Measurements from ENCODE around the gene ZDHHC16.
"Not testable (repeated sequence)": the region's sequence is repeated elsewhere in the genome, so short reads cannot be mapped to it uniquely, and the experiment has no call there.

ZDHHC16 gene

DNA sequence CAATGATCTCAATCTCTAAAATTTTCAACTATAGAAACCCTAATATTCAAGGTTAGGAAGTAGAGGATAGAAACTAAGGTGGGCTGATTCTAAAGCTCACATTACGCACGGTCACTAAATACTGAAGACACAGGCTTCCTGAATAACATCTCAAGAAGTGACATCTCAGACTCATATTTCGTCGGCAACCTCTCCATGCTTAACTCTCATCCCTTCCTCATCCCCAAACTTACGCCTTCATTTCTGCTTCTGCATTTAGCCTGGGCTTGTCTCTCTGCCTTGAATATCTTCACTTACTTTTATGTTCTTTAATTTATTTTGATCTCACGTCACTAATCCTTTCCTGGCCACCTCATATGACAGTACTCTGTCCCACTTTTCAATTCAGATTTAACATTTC lies 10.8 kb upstream of the ZDHHC16 start:
- no peak for DNase-seq

DNA sequence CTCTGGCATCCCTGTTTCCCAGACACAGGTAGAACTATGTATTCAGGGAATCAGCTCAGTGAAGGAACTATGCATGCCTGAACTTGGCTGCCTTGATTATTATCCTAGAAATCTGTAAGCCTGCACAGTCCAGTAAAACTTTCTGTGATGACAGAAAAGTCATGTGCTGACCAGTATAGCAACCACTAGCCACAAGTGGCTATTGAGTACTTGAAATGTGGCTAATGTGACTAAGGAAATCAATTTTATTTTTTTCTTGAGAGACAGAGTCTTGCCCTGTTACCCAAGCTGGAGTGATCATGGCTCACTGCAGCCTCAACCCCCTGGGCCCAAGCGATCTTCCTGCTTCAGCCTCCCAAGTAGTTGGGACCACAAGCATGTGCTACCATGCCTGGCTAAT lies 3.7 kb upstream of the ZDHHC16 start:
- DNase-seq = no peak

DNA sequence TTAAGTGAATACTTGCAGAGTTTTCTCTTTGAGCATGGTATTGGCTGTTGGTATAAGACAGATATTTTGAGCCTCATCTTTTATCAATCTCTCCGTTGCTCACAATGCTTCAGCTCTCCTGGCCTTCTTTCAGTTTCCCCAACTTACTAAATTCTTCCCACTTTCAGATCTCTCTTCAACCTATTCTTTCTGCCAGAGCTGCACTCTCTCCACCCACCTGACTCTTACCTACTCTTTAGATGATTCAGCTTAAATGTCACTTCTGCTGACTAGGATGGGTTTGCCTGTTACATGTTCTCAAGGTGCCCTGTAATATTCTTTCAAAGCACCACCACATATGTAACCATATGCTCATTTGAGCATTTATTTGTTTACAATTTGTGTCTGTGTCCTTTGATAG lies 1.8 kb upstream of the ZDHHC16 start:
- no peak for DNase-seq

DNA sequence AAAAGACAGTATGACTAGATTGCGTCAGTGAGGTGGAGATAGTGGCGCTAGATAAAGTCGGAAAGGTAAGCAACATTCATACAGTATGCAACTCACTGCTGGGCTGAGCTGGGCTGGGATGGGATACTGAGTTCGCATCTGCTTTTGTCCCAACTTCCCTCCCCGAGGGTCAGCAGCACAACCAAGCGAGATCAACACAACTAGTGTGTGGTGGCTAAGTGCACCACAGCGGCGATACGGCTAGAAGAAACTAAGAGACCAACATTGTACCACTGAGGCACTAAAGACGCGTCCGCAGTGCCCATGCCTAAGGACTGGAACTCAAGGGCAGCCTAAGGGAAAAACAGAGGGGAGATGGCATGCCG lies 636 bp upstream of the ZDHHC16 start:
- DNase-seq = no peak

DNA sequence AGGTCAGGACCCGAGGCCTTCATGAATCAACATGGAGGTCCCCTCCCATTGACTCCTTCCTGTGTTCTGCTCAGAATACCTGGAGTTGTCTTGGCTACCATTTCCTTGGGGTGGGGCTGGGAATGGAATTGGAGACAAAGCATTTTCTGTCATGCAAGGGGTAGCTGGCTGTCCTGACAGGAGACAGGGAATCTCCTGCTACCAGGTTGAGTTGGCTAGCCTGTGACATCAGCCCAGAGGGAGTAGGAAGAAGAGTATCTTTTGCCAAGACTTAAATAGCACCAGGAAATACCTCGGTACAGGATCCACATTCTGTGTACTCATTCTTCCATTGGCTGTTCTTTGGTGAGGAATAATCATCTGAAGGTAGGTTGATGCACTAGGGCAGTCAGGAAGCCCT lies 4.9 kb downstream of the ZDHHC16 start:
- DNase-seq = no peak

DNA sequence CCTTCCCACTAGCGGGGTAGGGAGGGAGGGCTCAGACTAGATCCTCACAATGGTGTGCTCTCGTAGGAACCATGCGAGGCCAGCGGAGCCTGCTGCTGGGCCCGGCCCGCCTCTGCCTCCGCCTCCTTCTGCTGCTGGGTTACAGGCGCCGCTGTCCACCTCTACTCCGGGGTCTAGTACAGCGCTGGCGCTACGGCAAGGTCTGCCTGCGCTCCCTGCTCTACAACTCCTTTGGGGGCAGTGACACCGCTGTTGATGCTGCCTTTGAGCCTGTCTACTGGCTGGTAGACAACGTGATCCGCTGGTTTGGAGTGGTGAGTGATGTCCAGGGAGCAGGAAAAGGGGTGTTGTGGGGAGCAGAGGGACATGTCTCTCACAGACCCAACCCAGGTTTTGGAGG lies 5.6 kb downstream of the ZDHHC16 start:
- DNase-seq = no peak

DNA sequence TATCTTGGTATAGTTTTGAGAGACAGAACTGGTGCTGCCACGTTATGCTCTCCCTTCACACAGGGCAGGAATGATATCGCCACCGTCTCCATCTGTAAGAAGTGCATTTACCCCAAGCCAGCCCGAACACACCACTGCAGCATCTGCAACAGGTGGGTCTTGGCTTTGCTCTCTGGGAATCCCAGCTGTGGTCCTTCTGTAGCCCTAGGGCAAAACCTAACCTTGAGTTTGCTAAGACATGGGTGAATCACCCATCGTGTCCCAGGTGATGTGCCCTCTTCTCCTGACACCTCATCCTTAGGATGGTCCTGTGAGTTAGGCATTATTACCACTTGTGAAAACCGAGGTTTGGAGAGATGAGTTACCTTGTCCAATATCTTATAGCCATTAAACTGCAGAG lies 6.4 kb downstream of the ZDHHC16 start:
- no peak for DNase-seq

DNA sequence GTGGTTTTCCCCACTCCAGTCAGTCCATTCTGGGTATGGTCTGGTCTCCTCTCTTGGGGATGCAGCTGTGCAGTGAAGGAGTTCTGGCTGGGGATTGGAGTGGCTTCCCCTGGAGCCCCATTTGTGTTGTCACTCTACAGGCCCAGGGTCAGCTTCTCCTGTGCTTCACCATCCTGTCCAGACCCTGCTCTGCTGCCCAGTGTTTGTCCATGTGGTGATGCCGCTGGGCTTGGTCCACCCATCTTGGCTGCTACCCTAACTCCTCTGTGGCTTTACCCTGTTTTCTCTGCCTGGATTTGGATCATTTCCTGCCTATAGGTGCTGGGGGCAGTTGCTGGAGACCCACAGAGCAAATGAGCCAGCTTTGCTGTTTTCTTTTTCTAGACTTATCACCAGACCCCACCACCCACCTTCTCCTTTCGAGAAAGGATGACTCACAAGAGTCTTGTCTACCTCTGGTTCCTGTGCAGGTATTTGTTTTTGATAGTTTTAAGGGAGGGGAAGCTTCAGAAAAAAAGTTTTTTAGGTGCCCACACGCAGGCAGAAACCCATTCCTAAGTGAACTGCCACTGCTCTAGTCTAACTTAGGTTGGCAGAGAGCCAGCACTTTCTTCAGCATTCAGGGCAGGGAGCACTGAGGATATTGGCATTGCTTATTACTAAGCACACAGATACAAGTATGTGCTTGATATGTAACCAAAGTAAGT lies 8.5 kb downstream of the ZDHHC16 start:
- DNase-seq = no peak

DNA sequence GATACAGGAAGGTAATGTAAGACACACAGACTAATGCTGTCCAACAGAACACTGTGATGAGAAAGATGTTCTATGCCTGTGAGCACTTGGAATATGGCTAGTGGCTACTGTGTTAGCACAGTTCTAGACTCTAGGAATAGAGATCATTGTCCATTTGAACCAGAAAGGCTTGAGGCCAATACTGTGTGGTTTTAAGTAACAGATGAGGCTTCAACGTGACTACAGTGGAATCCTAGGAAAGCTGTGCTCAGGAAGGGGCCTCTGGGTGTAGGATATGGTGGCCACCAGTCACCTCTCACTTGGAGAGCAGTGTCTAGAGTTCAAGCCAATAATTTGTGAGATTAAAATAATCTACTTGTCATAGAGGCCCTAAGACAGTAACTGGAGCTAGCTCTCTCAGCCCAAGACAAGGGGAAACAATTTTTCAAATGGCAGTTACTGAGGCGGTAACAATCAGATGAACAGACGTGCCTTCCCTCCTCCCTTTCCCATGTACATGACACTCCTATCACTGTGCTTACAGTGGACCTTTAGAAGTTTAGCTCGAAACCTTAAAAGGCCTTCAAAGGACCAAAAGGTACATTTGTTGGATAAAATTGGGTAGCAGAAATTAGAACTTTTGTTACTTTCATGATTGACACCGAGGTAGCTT lies 10.2 kb downstream of the ZDHHC16 start:
- DNase-seq = no peak

DNA sequence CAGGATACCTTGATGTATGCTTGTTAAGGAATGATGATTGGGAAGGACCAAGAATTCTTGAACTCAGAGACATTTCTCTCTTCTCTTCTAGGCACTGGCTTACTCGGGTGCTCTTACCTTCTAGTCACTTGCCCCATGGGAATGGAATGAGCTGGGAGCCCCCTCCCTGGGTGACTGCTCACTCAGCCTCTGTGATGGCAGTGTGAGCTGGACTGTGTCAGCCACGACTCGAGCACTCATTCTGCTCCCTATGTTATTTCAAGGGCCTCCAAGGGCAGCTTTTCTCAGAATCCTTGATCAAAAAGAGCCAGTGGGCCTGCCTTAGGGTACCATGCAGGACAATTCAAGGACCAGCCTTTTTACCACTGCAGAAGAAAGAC lies 10.7 kb downstream of the ZDHHC16 start:
- DNase-seq = no peak

DNA sequence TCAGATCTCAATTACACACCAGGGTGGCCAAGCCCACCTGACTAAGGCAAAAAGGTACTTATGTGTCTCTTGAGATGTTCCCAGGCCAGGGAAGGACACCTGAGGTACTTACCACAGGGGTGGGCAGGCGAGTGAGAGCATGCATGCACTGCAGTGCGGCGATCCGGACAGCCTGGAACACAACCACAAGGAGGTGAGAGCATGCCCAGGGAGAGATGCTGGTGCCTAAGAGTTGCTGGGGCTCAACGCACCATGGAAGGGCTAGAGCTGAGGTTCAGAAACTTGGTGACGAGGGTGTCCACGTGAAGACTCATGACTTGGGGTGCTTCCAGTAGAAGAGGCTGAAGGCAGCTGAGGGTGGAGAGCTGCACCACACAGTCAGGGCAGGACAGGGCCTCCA lies 13.1 kb downstream of the ZDHHC16 start:
- no peak for DNase-seq

DNA sequence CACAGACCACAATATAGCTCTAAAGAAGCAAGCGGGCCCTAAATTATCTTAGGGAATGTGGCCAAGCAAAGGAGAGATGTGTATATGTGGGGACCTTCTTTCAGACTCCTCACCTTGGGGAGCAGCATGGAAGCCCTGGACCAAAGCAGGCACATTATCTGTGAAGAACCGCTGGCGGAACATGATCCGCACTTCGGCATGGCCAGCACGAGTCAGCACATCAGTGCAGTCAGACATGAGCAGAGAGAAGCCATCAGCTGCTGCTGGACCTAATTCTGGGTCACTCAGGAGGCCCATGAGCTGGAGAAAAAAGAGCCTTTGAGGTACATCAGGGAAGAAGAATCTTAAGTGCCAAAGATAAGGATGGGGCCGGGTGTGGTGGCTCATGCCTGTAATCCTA lies 14.0 kb downstream of the ZDHHC16 start:
- DNase-seq = no peak

DNA sequence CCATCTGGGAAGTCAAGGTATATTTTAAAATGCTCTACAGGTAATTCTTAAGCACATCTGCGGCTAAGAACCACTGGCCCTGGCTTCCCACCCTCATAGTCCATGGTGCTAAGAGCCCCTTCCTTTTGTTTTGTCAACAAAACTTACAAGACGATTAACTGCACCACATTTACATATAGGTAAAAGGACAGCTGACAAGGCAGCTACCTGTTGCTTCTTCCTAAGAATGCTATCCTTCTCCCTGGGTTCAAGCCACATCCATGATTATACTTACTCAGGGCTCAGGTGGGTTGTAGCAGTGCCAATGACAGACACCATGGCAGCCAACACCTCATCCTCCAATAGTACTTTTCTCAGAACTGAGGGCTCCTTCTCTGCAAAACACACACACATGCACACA lies 16.3 kb downstream of the ZDHHC16 start:
- no peak for DNase-seq

DNA sequence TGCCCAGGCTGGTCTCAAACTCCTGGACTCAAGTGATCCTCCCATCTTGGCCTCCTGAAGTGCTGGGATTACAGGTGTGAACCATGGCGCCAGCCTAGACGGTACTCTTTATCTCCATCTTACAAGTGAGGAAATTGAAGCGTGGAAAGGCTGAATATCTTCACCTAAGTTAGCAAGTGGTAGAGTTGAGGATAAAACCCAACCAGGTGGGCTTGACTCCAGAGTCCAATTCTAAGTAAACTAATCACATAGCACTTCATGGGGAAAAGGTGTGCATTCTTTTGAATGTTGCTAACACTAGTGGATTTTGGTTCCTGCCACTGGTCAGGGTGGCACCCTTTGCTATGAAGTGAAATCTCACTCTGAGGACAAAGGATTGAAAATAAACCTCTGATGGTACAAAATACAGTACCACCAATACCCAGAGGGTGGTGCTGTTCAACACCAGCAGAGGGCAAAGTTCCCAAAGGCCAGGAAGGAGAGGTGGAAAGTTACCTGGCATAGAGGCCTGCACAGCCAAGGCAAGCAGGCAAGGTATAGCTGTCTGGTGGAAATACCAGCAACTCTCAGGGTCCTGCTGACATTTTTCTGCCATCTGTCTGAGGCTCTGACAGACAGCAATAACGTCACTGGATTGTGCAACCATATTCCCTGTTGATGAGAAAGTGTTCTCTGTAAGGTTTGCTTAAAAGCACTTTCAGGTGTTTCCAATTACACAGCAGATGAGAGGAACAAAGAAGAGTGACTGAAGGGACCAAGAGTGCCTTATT lies 17.6 kb downstream of the ZDHHC16 start:
- DNase-seq = no peak

DNA sequence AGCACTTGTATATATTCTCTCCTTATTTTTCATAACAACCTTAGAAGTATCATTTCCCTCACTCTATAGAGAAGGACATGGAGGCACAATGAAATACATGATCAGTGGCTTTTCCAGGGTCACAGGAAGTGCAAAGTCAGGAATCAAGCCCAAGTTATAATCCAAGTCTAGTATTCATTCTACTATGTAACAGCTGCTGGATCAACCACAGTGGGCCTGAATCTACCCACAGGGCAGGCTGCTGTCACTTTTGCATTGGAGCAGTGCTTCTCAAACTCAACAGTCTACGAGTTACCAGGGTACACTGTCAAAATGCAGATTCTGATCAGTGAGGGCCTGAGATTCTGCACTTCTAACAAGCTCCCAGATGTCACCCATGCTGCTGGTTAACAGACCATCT lies 18.3 kb downstream of the ZDHHC16 start:
- no peak for DNase-seq

DNA sequence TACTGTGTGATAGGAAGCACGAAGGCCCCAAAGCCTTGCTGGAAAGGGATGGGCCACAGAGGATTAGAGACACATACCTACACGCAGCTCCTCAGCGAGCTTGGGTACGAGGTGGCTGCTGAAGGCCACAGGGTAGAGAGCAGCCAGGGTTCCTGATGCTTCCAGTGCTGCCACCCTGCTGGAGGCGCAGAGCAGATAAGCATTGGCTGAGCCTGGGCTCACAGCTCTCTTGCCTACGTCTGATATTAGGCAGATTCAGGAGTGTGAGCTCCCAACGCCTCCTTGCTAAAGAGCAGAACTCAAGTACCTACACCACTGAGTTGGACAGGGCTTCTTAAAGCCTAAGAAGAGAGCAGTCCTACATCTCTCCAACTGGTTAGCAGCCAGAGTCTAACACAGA lies 20.0 kb downstream of the ZDHHC16 start:
- no peak for DNase-seq

DNA sequence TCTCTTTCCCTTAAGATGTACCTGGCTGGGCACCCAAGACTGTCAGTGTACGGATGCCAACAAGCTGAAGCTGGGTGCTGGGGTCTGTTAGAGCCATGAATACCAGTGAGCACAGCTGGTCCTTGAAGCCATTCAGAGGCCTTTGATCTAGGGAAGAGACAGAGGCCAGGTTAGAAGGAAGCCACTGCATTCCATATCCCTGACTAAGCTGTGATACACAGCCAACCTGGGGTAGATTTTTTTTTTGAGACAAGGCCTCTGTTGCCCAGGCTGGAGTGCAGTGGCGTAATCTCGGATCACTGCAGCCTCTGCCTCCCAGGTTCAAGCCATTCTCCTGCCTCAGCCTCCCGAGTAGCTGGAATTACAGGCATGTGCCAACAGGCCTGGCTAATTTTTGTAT lies 20.8 kb downstream of the ZDHHC16 start:
- DNase-seq = no peak

DNA sequence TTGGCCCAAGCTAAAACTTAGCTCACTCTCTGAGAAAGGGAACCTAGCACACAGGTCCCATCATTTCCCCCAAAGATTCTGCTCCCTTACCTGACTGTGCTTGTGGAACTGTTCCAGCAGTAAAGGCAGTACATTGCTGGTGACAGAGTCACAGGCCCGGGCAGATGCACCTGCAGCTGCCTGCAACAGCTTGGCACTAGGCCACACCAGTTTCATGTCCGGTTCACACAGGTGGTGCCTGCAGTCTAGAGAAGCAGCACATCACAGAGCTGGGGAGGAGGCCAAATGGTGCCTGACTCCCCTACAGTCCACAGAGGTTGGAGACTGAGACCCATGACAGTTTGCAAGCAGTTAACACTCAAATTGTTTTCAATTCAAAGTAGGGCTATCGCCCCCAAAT lies 22.2 kb downstream of the ZDHHC16 start:
- DNase-seq = no peak

DNA sequence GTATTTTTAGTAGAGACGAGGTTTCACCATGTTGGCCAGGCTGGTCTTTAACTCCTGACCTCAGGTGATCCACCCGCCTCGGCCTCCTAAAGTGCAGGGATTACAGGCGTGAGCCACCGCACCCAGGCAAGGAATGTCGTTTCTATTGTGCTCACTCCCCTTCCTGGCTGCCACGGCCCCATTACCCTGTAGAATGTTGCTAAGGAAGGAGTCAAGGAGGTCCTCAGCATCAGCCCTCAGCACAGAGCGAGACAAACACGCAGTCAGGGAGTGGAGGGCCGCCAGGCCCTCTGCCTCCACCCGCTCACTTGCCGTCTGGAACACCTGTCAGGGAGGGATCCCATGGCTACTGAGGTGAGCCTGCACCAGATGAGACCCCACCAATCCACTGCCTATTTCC lies 22.8 kb downstream of the ZDHHC16 start:
- DNase-seq = not testable (repeated sequence)

DNA sequence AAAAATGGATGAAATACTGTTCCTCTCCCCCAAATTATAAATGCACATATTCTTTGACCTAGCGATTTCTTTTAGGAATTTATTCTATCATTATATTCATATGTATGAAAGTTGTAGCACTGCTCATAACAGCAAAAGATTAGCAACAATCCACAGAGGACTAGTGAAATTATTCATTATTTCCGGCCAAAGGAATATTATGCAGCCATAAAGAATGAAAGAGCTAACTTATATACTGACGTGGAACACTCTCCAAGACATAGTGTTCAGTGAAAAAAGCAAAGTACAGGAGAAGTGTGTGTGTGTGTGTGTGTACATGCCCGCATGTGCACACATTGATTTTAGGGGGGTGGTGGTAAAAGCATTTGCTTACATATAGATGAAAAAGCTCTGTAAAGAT lies 28.9 kb downstream of the ZDHHC16 start:
- DNase-seq = no peak

DNA sequence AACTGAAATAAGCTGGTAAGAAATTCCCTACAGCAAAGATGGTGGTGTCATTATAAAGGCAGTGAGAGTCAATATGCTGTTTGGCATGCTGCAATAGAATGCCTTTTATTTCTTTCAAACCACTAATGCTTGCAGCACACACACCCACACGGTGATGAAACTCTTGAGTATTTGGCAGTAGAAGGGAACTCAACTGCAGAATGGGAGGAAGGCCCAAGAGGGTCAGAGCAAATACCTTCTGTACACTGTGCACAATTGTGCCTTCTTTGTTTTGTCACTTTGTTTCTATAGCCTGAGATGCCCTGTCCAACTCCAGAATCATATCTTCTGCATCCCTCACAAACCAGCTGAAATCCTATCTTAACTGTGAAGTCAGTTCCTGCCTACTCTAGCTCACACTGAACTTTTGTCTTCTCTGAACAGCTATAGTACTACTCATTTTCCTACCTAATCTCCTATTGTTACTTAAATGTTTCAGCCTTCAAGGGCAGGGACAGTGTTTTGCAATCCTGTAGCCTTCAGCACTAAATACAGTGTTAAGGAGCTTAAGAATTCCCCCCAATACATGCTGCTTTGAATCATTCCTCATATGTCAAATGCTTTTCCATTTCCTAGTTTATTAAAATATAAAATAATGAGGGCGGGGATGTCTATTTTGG lies 30.1 kb downstream of the ZDHHC16 start:
- DNase-seq = no peak

DNA sequence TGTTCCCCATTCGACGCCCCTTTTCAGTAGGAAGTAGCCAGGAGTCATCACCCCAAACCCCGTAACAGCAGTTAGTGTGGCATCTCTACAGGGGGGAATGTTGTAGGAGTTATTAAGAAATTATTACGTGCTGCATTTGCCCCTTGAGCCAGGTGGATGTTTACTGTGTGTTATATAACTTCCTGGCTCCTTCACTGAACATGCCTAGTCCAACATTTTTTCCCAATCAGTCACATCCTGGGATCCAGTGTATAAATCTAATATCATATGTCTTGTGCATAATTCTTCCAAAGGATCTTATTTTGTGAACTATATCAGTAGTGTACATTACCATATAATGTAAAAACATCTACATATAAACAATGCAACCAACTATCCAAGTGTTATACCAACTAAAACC lies 33.4 kb downstream of the ZDHHC16 start:
- not testable (repeated sequence) for DNase-seq

DNA sequence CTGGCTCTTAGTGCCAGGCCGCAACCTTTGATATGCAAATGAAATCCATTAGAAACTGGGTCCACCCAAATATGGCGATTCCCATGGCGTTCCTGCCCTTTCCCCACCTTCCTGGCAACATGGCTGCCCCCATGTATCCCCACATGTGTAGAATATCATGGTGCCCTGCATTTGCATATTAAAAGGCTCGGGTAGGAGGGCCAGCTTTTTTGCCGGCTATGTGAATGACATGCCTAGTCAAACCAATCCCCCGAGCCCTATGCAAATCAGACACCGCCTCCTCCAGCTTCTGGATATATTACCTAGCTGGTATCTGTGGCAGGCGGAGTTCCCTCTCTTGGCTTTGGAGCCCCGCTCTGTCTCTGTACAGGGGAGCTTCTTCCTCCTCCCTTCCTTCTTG lies 34.0 kb downstream of the ZDHHC16 start:
- no peak for DNase-seq

DNA sequence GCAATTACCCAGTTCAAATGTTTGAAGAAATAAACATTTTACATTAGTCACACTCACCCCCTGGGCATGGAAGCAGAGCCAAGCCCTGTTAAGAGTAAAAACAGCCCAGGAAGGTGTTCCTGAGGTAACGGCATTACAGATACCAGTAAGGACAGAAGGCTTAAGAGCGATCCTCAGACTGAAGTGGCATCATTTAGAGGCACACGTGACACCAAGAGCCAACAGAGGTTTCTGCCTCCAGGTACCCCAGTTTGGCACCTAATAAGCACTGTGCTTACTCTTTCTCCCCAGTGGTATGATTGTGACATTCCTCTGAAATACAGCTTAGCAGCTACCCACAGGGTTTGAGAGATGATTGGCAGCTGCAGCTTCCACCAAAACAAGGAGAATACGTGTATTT lies 35.1 kb downstream of the ZDHHC16 start:
- DNase-seq = no peak
